RWPE2 (cell line): Measurements from ENCODE around the gene NTSR2.

Experiments
- ATAC-seq: fragments of 200-7000 bp; cut with Tn5 transposase; 3 replicates; pipeline ENCODE4 v1.9.1; 2021; ENCODE audit warnings: low read depth
- DNase-seq: peaks from one replicate; pipeline ENCODE4 v3.0.0-alpha.2; 2020; ENCODE audit warnings: low spot score
- H3K27ac ChIP-seq: fragments of 450-650 bp; 2 replicates; pipeline ENCODE4 v1.5.1; 2017; ENCODE audit warnings: mild to moderate bottlenecking; ENCODE audit not compliant: poor library complexity, severe bottlenecking
- H3K27me3 ChIP-seq: fragments of 250-450 bp; sonication (Bioruptor Pico); 2 replicates; pipeline ENCODE4 v1.5.1; 2021; ENCODE audit warnings: mild to moderate bottlenecking, moderate library complexity; ENCODE audit not compliant: insufficient read depth, poor library complexity, severe bottlenecking
- H3K36me3 ChIP-seq: fragments of 250-450 bp; sonication (Bioruptor Pico); 2 replicates; pipeline ENCODE4 v1.5.1; 2020; ENCODE audit warnings: low read depth, mild to moderate bottlenecking, moderate library complexity
- H3K4me1 ChIP-seq: fragments of 250-450 bp; sonication (Bioruptor Pico); 2 replicates; pipeline ENCODE4 v1.5.1; 2021; ENCODE audit warnings: mild to moderate bottlenecking, moderate library complexity; ENCODE audit not compliant: insufficient read depth, poor library complexity, severe bottlenecking
- H3K4me3 ChIP-seq: fragments of 250-450 bp; sonication (Bioruptor Pico); 2 replicates; pipeline ENCODE4 v1.5.1; 2021; ENCODE audit warnings: mild to moderate bottlenecking, moderate library complexity; ENCODE audit not compliant: severe bottlenecking
- H3K9me3 ChIP-seq: fragments of 250-450 bp; sonication (Bioruptor Pico); 2 replicates; pipeline ENCODE4 v1.5.1; 2021; ENCODE audit warnings: mild to moderate bottlenecking, moderate library complexity; ENCODE audit not compliant: severe bottlenecking
- TF ChIP-seq, protein P1 (sequence below): fragments of 450-650 bp; IDR thresholded peaks from one replicate; pipeline ENCODE4 v1.5.1; 2017; ENCODE audit warnings: mild to moderate bottlenecking, moderate library complexity; ENCODE audit not compliant: poor library complexity, severe bottlenecking

Gene NTSR2

DNA sequence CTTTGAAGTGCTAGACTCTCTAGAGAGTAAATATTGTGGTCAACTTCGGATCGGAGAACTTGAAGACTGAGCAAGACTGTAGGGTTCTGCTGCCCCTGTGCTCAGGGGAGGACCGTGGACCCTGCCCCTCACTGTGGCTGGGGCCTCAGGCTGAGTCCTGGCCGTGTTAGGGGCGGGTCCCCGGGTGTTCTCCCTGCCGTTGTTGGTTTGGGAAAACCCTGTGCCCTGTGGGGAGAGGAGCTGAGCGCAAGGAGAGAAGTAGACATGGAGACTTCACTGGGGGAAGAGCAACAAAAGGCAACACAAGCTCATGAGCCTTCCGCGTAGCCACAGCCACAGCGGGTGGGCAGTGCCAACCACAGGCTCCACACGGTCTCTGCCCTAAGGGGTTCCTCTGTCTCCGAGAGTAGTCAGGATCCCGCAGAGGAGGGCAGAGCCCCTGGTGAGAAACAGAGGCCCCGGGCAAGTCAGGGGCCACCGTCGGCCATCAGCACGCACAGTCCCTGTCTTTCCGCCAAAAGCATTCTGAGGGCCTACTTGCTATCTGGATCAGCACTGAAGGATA lies 53.1 kb downstream of the NTSR2 start:
- DNase-seq (no peak), ATAC-seq (no peak)
- Histone ChIP-seq H3K9me3 (no peaks in the 10 kb centered on the region), H3K27ac (no peak overlapping the region), H3K4me1 (no peaks in the 10 kb centered on the region), H3K4me3 (no peak overlapping the region), H3K36me3 (no peaks in the 10 kb centered on the region), H3K27me3 (no peaks in the 10 kb centered on the region)
- TF ChIP-seq, protein P1, sequence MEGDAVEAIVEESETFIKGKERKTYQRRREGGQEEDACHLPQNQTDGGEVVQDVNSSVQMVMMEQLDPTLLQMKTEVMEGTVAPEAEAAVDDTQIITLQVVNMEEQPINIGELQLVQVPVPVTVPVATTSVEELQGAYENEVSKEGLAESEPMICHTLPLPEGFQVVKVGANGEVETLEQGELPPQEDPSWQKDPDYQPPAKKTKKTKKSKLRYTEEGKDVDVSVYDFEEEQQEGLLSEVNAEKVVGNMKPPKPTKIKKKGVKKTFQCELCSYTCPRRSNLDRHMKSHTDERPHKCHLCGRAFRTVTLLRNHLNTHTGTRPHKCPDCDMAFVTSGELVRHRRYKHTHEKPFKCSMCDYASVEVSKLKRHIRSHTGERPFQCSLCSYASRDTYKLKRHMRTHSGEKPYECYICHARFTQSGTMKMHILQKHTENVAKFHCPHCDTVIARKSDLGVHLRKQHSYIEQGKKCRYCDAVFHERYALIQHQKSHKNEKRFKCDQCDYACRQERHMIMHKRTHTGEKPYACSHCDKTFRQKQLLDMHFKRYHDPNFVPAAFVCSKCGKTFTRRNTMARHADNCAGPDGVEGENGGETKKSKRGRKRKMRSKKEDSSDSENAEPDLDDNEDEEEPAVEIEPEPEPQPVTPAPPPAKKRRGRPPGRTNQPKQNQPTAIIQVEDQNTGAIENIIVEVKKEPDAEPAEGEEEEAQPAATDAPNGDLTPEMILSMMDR, result no peak

DNA sequence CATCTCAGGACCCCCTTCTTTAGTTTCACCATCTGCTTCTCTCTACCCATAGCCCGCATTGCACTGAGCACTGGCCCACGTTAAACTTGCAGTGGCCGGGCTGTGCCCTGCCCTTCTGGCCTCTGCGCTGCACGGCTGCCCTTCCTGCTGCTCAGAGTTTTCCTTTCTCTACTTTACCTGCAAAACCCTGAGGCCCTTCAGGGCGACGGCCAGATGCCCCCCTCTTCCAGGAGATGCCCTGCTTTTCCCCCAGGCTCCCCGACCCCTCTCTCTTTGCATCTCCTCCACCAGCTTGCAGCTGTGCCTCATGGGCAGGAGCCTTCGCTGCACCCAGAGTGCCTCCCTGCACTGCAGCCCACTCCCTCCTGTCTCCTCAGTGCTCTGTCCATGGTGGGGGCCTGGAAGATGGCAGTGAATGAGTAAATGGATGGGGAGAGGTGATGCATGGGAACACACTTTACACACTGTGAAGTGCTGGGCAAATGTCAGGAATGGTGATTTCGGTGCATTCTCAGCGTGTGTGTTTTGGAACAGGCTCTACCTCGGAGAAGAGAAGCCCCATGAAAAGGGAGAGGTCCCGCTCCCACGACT lies 53.8 kb downstream of the NTSR2 start:
- Histone ChIP-seq H3K9me3 (no peaks in the 10 kb centered on the region), H3K4me3 (no peak overlapping the region), H3K27me3 (no peaks in the 10 kb centered on the region), H3K4me1 (no peaks in the 10 kb centered on the region), H3K27ac (no peak overlapping the region), H3K36me3 (no peaks in the 10 kb centered on the region)
- DNase-seq (no peak), ATAC-seq (no peak)
- TF ChIP-seq, protein P1, result no peak

DNA sequence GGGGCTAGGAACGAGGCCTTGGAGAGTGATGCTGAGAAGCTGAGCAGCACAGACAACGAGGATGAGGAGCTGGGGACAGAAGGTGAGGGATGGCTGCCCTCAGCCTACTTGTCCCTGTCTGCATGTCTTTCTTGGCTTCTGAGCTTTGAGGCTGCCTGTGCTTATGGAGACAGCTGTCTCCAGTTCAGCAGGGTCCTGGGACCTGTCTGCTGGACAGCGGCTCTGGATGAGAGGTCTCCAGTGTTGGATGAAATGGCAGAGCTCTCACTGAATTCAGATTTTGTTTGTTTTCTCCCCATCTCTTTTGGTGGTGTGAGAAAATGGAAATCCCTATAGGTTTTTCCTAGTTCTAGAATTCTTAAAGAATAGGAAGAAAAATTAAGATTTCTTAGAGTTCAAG lies 54.8 kb downstream of the NTSR2 start:
- TF ChIP-seq, protein P1, result no peak
- H3K4me3 ChIP-seq, result no peak overlapping the region
- no peak for ATAC-seq
- no peak for DNase-seq
- no peaks in the 10 kb centered on the region for H3K27me3 ChIP-seq
- no peaks in the 10 kb centered on the region for H3K36me3 ChIP-seq
- H3K9me3 ChIP-seq, result no peaks in the 10 kb centered on the region
- no peaks in the 10 kb centered on the region for H3K4me1 ChIP-seq
- H3K27ac ChIP-seq, result no peak overlapping the region

DNA sequence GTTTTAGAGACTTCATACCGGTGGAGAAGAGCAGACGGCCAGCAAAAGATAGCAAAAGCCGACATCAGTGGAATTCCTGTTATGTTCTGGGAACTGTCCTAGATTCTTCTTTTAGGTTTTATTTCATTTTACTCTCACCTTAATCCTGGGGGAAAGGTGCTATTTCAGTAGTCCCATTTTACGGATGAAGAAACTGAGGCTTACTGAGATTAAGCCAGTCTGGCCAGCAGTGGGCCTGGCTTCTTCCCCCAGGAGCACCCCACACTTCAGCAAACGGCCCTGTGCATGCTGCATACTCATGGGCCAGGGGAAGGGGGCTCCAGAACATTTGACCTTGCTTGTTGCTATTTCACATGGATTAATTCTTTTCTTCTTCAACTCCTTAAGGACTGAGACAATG lies 56.7 kb downstream of the NTSR2 start:
- Histone ChIP-seq H3K9me3 (no peaks in the 10 kb centered on the region), H3K4me3 (no peak overlapping the region), H3K27me3 (no peaks in the 10 kb centered on the region), H3K27ac (no peak overlapping the region), H3K36me3 (no peaks in the 10 kb centered on the region), H3K4me1 (no peaks in the 10 kb centered on the region)
- TF ChIP-seq, protein P1, result no peak
- ATAC-seq (no peak), DNase-seq (no peak)

DNA sequence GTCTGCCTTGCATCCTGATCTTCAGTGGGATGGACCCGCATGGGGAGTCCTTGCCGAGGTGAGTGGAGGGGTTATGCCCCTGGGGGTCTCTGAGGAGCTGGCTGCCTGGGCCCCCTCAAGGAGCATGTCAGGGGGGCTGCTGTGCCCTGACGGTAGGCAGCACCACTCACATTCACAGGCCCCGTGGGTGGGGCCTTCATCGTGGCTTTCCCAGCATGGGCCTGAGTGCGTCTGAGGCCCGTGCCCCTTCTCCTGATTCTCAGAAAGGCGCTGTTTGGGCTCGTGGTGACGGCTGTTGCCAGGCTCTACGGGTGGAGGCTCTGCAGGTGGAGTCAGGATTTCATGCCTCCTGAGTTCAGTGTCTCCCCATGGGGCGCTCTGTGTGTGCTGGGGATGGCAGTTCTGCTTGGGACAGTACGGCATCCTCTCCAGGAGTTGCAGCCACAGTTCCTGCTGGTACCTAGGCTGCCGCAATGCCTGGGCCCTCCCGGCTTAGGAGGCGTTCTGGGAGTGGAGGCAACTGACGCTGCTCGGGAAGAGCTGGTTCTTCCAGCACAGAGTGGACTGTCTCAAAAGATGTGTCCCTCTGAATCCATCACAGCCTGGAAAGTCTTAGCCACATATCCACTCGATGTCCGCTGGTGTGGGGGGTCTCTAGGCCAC lies 57.3 kb downstream of the NTSR2 start:
- H3K27ac ChIP-seq, result no peak overlapping the region
- no peak for DNase-seq
- H3K27me3 ChIP-seq, result no peaks in the 10 kb centered on the region
- H3K4me1 ChIP-seq, result no peaks in the 10 kb centered on the region
- H3K36me3 ChIP-seq, result no peaks in the 10 kb centered on the region
- TF ChIP-seq, protein P1, result no peak
- no peak for ATAC-seq
- H3K9me3 ChIP-seq, result no peaks in the 10 kb centered on the region
- H3K4me3 ChIP-seq, result no peak overlapping the region
